Omental fat pad (tissue), 4 donors: ENCODE results near the gene ZNF879. TPM values are rescaled to one million over a fixed set of nuclear protein-coding genes. Genes with fewer than 3 reads are reported as not detected.

ENCODE experiments used
- ATAC-seq: fragments of 150-250 bp; one replicate; pipeline ENCODE4 v1.9.1; 2016; ENCODE audit warnings: mild to moderate bottlenecking, moderate library complexity; ENCODE audit not compliant: low FRiP score
- DNase-seq: peaks from one replicate; pipeline ENCODE4 v3.0.0-alpha.2; 2019; ENCODE audit warnings: low spot score
- total RNA-seq, 4 donors: library from RNA; depleted of rRNA; stranded (reverse); fragments of >200 nt; gene quantifications; one replicate each; pipeline ENCODE4 v1.1.0, GENCODE V29; 2016
- TF ChIP-seq, protein P1 (sequence below), 3 donors: fragments of 450-650 bp; IDR thresholded peaks; one replicate each; pipeline ENCODE4 v1.5.1; 2016 to 2017; ENCODE audit warnings: antibody characterized with exemption in 3 of 3, mild to moderate bottlenecking in 3 of 3, moderate library complexity in 2 of 3

ZNF879 gene
- total RNA-seq, 4 donors from 2014 or later, result 3.0 to 10.2 (median 3.3) TPM

DNA sequence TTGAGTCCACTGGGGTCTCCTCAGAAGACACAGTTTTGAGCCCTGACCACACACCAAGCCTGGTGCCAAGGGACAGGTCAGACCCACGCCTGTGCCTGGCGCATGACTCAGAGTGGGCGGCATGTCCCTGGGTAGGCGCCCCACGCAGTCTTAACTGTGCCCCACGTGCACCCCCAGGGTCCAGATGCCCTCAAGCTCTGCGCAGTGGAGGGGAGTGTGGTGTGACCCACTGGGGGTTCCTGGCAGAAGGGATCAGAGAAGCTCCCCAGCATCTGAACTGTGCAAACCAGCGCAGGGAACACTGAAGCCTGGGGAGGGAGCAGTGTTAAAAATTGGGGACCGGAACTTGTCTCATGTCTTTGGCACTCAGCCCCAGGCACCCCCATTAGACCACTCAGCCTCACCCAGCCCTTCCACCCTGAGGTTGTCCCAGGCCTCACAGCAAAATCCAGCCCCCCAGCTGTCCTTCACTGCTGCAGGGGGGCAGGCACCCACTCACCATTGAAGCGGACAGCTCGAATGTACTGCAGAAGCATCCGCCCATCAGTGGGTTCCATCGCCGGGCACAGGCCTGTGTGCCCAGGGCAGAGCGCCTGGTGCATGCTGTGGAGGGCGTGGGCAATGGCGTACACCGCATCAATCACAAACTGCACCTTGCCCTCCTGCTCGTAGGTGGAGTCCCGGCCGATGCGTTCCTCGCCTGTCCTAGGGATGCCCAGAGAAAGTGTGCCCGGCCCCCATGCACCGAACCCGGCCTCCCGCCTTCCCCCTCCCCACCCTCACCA lies 35.0 kb upstream of the ZNF879 start:
- DNase-seq (no peak), ATAC-seq (no peak)
- TF ChIP-seq, protein P1, sequence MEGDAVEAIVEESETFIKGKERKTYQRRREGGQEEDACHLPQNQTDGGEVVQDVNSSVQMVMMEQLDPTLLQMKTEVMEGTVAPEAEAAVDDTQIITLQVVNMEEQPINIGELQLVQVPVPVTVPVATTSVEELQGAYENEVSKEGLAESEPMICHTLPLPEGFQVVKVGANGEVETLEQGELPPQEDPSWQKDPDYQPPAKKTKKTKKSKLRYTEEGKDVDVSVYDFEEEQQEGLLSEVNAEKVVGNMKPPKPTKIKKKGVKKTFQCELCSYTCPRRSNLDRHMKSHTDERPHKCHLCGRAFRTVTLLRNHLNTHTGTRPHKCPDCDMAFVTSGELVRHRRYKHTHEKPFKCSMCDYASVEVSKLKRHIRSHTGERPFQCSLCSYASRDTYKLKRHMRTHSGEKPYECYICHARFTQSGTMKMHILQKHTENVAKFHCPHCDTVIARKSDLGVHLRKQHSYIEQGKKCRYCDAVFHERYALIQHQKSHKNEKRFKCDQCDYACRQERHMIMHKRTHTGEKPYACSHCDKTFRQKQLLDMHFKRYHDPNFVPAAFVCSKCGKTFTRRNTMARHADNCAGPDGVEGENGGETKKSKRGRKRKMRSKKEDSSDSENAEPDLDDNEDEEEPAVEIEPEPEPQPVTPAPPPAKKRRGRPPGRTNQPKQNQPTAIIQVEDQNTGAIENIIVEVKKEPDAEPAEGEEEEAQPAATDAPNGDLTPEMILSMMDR (IDR thresholded peaks at IDR 0.05), result no peak

DNA sequence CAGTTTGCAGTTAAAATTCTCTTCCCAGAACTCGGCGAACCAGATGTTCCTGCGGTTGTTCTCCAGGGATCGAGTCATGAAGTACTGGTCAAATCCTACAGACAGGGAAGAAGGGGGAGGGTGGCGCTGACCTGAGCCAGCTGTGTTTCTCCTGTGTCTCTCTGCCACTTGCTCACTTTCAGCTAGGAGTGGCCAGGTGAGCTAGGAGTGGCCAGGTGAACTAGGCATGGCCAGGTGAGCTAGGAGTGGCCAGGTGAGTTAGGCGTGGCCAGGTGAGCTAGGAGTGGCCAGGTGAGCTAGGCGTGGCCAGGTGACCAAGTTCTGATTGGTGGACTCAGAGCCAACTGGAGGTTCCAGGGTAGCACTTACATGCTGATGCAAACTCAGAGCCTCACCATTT lies 34.3 kb upstream of the ZNF879 start:
- DNase-seq, result no peak
- ATAC-seq, result no peak
- TF ChIP-seq, protein P1 (IDR thresholded peaks at IDR 0.05), result no peak

DNA sequence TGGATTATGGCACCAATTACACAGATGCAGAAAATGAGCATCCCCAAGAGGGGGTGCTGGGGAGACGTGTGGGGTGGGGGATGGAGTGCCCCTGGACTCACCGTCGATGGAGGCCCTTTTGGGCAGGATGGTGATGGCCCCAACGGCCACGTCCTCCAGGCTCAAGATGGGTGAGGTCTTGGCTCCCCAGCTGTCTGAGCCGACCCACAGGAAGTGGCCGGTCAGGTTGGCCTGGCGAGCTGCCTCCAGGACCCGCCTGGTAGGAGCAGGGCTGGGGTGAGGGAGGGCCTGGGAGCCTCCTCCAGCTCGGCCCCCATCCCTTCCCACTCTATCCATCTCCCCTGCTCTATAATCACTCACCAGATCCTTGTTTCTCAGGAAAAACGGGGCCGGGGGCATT lies 33.1 kb upstream of the ZNF879 start:
- TF ChIP-seq, protein P1 (IDR thresholded peaks at IDR 0.05), result no peak
- no peak for ATAC-seq

DNA sequence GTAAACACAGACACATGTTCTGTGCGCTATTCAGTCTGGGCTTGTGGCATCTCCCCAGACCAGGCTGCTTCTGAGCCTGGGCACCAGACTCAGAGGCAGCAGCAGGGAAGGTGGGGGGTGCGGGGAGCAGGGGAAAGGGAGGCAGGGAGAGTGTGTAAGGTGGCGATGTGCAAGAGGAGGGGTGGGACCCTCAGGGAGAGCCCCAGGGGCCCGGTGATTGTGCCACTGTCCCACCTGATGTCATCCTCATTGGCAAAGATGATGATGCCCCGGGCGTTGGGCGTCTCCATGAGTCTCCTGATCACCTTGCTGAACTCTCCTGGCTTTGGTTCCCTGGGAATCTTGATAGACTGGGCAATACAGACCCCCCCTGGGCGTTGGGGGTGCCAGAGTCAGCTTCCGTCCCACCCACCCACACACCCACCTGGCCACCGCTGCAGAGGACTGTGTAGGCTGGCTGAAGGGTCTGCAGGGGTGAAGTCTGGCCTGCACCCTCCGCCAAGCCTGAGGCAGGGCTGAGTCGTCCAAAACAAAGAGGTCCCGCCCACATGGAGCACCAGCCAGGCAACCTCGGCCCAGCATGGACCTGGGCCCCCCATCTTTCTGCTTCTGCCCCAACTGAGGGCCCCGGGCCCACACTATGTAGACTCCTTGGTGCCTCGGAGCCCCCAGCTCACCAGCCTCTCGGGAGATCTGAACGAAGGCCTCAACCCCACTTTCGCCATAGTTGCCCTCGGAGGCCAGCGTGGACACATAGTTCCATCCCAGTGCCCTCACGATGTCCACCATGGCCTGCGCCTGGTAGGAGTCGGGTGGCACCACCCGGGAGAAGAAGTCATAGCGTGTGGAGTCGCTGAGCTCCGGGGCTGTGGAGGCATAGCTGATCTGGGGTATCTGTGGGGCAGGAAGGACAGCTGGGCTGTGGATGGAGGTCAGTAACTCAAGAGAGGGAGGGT lies 32.1 kb upstream of the ZNF879 start:
- DNase-seq (no peak), ATAC-seq (no peak)
- TF ChIP-seq, protein P1 (IDR thresholded peaks at IDR 0.05), result no peak

More for the DNA sequence above, 33.1 kb upstream of the ZNF879 start:
- DNase-seq, result no peak

DNA sequence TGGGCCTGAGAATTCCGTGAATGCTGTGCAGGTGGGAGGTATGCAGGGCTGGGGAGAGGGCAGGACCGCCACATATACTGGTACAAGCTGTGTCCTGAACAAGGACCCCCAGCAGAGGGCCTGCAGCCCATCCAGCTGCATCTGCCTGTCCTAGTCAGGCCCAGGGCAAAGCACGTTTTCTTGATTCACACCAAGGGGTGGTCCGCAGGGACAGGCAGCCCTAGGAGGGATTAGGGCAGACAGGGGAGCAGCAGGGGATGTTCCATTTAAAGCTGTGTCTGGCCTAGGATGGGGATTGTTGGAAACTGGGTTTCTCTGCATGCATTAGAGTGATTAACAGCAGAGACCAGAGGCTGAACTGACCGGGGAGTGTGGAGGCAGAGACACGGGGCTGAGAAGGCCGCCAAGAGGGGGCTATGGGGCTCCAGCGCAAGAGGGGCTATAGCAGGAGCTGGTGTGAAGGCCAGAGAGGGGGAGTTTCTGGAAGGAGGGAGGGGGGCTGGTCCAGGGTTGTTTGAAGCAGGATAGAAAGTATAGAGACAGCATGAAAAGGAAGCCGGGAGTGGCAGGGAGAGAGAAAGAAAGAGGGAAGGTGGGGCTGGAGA lies 31.2 kb upstream of the ZNF879 start:
- DNase-seq, result no peak
- no peak for ATAC-seq
- TF ChIP-seq, protein P1 (IDR thresholded peaks at IDR 0.05), result no peak

DNA sequence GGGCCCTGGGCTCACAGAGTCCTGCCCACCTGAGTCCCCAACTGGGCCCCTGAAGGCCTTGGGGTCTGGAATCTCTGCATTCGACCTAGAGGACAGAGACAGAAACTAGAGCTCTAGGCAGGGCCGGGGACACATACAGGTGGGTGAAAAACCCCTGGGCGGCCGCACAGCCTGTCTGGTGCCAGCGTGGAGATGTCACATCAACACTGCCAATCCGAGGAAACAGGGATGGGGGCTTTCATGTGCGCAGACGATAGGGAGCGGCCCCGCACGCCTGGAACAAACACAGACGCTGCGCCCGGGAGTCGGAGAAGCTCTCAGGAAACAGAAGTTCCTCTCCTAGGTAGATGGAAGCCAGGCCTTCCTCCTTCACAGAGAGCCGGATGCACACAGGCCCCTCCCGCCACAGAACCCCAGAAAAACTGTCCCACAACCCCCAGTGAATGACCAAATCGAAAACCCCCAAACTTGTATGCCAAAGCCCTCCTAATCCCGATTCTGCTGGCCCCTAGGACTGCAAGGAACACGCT lies 30.3 kb upstream of the ZNF879 start:
- DNase-seq, result no peak
- TF ChIP-seq, protein P1 (IDR thresholded peaks at IDR 0.05), result no peak
- no peak for ATAC-seq
